GM18867 (cell line): ENCODE data around the gene FILIP1L.
A peak's percentile ranks its signal among the peaks of the same experiment; 100 is the strongest.
"Not testable (repeated sequence)": the region's sequence is repeated elsewhere in the genome, so short reads cannot be mapped to it uniquely, and the experiment has no call there.

Experiments used
- ATAC-seq: cut with Tn5 transposase; IDR thresholded peaks from one replicate; pipeline ENCODE4 v1.9.1; 2021; ENCODE audit warnings: mild to moderate bottlenecking, moderate library complexity; ENCODE audit not compliant: unreplicated experiment

FILIP1L gene

DNA sequence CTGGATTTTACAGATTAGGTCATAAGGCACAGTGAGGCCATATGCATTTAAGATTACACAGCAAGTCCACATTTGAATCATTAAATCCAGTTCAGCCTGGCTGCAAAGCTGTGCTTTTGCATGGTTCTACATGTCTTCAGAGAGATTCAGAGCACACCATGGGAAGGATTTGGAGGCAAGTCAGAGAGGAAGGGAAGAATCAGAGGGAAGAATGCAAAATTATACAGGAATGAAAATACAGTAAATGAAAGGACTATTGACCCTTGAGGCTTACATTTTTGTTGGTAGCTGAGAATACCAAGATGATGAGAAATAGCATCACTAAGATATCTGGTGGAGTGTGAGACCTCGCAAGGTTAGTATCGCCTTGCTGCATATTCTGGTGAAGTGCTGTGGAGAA, 13.9 kb downstream of the FILIP1L start:
- ATAC-seq = no peak

GRCh38 chr3:100099621-100100020, 14.7 kb downstream of the FILIP1L start:
- ATAC-seq = no peak

GRCh38 chr3:100098784-100099070, 15.6 kb downstream of the FILIP1L start:
- ATAC-seq = no peak

- ATAC-seq = no peak
These were observed 16.1 kb downstream of the FILIP1L start for GRCh38 chr3:100097919-100098783.

- no peak for ATAC-seq
These were observed 17.4 kb downstream of the FILIP1L start for GRCh38 chr3:100096866-100097265.

DNA sequence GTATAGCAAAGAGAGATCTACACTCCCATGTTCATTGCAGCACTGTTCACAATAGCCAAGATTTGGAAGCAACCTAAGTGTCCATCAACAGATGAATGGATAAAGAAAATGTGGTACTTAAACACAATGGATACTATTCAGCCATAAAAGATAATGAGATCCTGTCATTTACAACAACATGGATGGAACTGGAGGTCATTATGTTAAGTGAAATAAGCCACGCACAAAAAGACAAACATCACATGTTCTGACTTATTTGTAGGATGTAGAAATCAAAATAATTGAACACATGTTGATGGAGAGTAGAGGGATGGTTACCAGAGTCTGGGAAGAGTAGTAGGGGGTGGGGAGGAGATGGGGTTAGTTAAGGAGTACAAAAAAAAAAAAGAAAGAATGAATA, 18.0 kb downstream of the FILIP1L start:
- not testable (repeated sequence) for ATAC-seq

DNA sequence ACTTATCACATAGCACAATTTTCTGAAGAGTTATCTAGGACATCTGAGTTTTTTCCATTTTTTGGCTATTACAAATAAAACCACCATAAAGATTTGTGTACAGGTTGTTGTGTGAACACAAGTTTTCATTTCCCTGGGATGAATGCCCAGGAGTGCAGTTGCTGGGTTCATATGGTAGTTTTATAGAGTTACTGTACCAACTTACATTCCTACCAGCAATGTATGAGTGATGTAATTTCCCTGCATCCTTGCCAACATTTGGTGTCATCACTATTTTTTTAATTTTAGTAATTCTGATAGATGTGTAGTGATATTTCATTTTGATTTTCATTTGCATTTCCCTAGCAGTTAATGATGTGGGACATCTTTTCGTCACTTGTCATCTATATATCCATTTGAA, 20.5 kb downstream of the FILIP1L start:
- no peak for ATAC-seq

- no peak for ATAC-seq
These were observed 23.7 kb downstream of the FILIP1L start for GRCh38 chr3:100090669-100091005.

DNA sequence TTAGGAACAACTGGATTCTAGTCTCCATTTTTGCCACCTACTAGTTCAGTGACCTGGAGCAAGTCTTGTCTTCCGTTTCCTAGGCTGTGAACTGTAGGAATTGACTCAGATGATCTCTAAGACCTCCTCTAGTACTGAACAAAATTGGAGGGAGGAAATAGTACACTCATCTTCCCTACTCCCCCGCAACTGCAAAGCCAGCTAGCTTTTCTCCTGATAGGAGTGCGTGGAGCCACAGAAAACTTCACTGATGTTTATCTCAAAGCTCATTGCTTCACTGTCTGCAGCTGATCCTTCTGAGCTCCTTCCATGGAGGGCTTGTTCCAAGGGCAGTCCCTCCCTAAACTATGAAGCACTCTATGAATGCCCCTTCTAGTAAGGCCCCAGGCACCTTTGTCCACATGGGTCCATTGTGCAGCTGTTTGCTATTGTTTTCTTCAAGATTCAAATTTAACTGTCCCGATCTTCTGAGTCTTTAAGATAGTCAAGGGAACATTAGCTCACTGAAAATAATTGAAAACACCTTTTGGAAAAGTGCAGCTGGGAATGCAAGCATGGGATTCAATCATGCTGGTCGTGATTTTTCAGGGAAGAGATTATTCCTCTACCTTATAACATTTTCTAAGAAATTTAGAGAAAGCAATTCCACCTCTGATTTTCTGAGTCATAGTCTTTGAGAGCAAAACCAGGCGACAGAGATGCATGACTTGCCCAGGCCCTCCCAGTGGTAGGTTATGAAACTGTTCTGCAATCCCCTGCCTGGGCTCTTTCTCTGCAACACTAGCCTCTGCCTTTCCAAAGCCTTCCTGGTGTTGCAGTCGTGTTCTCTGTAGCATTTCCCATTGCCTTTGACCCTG, 24.3 kb downstream of the FILIP1L start:
- ATAC-seq = peak; percentile 74

- ATAC-seq = no peak
These were observed 25.4 kb downstream of the FILIP1L start for GRCh38 chr3:100088735-100089368.

DNA sequence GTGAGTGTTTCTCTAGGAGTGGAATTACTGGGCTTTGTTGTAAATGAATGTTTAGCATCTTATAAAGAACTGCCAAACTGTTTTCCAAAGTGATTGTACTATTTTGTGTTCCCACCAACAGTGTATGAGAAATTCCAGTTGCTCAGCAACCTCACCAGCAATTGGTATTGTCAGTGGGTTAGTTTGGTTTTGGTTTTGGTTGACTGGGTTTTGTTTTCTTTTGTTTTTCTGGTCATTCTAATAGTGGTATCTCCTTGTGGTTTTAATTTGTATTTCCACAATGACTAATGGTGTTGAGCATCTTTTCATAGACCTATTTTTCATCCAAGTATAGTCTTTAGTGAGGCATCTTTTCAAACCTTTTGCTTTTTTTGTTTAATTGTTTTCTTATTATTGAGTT, 27.1 kb downstream of the FILIP1L start:
- ATAC-seq = peak; percentile 94

DNA sequence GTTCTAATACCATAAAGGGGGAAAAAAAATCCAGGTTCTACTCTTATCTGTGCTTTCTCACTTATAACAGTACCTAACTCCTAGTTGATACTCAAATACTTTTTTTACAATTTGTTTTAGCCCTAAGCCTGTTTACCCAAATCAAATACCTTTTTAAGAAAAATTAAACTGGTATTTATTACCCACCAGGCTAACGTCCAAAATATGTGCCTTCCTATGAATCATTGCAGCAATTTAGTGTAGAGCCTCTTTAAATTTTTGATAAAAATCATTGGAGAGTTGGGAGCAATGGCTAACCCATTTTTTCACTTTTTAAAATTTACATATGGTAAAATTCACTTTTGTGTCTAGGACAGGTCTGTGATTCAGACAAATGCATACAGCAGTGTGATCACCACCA, 27.9 kb downstream of the FILIP1L start:
- no peak for ATAC-seq

- no peak for ATAC-seq
These were observed 30.0 kb downstream of the FILIP1L start for GRCh38 chr3:100084100-100084806.

- ATAC-seq = no peak
These were observed 31.1 kb downstream of the FILIP1L start for GRCh38 chr3:100083209-100083608.

DNA sequence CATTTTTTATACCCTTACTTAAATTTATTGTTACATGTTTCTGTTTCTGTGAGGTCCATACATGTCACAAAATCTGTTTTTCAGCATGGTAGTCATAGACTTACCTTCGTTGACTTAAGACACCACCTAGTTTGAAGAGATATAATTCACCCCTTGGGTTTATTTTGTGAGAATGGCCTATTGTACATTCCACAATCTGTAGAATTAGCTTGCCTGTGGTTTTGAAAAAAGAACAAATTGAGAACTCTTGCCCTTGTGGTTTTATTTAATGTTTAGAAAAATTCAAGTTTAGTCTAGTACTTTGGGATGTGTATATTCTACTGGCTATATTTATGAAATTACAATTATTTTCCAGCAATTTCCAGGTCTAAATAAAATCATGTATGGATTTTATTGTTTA, 31.6 kb downstream of the FILIP1L start:
- no peak for ATAC-seq

- ATAC-seq = no peak
These were observed 32.2 kb downstream of the FILIP1L start for GRCh38 chr3:100081986-100082692.

DNA sequence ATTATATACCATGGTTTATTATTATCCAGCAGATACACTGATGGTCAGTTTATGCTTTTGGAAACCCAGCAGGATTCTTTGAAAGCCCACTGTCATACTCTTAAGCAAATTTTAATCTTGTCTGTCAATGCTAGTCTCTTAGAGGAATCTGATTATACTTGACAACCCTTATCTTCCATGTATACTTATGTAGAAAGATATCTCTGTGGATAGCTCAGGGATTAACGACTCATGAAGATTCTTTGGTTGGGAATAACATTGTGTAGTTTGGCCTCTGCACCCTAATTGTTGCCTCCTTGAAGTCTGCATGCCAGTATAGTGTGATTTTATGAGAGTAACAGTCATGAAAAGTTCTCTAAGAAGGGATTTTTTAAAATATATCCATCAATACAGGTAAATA, 33.0 kb downstream of the FILIP1L start:
- no peak for ATAC-seq

DNA sequence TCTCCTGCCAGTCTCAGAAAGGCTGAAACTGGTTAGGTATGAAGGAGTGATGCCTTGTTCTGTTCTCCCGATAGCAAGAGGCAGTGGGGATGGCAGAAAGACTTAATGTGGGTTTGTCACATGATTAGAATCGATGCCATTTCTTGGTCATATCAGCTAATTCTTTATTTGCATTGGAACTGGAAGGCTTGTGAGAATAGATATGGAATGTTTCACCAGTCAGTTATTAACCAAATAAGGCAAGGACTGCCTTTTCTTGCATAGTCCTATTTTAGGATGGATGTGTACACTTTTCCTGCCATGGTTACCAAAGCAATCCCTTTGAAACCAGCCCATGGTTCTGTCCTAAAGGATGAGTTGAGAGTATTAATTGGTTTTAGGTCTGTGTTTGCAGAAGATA, 33.7 kb downstream of the FILIP1L start:
- no peak for ATAC-seq

DNA sequence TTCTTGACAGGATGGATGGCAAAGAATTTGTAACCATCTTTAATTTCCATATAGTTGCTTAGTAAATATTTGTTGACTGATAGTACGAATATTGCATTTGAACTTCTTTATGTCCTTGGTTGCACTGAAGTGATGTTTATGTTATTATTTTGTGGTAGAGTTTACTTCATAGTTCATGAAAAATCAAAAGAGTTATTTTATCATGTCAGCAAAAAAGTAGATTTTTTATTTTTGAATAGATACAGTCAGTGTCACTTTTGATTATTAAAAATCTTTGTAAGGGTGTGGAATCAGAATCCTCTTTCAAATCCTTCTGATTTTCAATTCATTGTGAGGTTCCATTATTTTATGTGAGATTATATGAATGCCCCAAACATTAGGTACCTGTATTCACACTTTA, 35.0 kb downstream of the FILIP1L start:
- no peak for ATAC-seq

DNA sequence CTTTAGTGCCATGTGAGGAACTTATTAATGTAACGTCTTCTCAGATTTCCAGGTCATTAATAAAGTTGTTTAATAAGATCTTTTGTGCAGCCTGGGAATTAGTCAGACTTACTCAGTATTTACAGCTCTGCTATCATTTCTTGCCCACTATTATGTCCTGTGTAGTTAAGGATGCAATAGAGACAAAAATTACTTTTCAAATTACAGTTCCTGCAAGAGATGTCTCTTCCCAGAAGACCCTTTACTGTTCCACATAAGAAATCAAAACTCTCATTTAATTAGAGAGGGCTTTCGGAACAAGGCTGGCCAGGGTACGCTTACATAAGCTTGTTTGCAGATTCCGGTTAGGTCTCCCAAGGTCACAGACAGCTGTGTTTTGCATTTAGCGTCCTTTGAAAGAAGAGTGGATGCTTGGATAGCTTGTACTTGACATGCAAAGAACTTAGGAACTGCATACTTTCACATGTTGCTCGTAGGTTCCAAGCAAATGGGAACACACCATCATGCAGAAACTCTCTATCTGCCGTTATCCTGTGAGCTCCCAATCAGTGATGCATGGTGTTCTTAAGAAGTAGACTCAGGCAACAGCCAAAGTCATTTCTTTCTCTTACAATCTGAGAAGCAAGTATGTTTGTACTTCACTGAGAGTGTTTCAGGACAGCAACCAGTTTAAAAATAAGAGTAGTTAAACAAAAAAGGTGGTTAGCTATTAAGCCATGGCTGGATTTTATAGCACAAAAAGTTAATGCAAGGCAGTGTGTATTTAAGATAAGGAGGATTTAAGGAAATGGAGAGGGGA, 37.4 kb downstream of the FILIP1L start:
- ATAC-seq = no peak
